IPS-18c (cell line): ENCODE data around the gene PHLDA1.
"Not testable (repeated sequence)": the region's sequence is repeated elsewhere in the genome, so short reads cannot be mapped to it uniquely, and the experiment has no call there.

ENCODE experiments used
- H3K4me3 ChIP-seq: 2 replicates; pipeline ENCODE4 v1.7.0; 2013; ENCODE audit warnings: low read depth, mild to moderate bottlenecking, low read length, moderate library complexity; ENCODE audit not compliant: insufficient read depth
- H3K9me3 ChIP-seq: one replicate; pipeline ENCODE4 v1.6.1; 2013; ENCODE audit warnings: mild to moderate bottlenecking, low read length, moderate library complexity; ENCODE audit not compliant: control insufficient read depth, insufficient read depth

The PHLDA1 gene

DNA sequence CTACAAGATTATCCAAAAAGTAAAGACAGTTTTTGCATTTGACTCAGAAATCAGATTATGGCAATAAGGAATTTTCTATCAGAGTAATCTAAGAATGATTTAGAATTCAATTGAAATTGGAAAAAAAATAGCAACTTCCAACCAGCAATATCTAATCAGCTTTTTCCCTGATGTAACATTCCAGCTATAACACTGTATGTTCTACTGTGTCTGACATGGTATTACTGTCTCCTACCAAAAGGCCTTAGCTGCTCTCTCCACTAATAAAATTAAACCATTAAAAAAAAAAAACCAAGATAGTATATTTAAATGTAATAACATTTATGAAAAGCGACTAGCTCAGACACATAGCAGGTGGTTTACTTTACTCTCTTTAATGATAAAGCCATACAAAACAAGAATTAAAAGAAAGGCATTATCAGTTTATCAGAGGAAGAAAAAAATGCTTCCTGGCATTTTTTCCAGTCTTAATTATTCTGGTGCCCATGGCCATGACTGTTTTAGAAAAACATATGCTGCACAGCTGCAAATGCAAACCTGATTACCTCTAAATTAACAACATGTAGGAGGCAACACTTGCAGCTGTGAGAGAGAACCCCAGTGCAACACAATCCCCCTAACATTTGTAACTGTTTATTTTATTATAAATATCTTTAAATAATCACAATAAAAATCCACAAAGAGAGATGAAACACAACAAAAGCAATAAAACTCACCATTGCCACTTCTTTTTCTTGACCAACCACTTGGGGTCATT, 28.8 kb downstream of the PHLDA1 start:
- Histone ChIP-seq H3K9me3 (no peaks in the 10 kb centered on the region), H3K4me3 (no peak overlapping the region)

DNA sequence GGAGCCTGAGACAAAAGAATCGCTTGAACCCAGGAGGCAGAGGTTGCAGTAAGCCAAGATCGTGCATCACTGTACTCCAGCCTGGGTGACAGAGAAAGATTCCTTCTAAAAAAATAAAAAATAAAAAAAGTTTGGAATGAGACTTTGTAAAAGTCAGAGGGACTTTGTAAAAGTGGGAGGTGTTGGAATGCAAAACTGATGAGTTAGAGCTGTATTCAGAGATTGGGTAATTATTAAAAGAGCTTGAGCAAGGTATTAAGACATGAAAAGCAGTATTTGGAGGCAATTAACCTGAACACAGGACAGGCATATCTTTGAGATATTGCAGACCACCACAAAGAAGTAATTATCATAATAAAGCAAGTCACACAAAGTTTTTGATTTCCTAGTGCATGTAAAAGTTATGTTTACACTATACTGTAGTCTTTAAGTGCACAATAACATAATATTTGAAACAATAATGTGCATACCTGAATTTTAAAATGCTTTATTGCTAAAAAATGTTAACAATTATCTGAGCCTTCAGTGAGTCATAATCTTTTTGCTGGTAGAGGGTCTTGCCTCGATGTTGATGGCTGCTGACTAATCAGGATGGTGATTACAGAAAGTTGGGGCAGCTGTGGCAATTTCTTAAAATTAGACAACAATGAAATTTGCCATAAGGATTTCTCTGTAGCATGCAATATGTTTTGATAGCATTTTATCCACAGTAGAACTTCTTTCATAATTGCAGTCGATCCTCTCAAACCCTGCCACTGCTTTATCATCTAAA, 33.1 kb downstream of the PHLDA1 start:
- no peaks in the 10 kb centered on the region for H3K9me3 ChIP-seq
- no peak overlapping the region for H3K4me3 ChIP-seq

DNA sequence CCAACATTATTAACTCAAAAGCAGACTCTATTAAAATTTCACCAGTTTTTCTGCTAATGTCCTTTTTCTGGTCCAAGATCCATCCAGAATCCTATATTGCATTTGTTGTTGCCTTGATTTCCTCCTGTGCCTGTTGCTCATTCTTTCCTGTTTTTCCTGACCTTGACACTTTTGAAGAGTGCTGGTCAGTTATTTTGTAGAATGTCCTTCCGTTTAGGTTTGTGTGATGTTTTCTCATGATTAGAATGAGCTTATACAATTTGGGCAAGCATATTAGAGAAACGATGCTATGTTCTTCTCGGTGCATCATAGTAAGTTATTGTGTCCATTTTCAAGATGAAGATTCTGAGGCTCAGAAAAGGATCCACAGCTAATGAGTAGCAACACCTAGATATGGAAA, 33.9 kb downstream of the PHLDA1 start:
- no peaks in the 10 kb centered on the region for H3K9me3 ChIP-seq
- H3K4me3 ChIP-seq: no peak overlapping the region

DNA sequence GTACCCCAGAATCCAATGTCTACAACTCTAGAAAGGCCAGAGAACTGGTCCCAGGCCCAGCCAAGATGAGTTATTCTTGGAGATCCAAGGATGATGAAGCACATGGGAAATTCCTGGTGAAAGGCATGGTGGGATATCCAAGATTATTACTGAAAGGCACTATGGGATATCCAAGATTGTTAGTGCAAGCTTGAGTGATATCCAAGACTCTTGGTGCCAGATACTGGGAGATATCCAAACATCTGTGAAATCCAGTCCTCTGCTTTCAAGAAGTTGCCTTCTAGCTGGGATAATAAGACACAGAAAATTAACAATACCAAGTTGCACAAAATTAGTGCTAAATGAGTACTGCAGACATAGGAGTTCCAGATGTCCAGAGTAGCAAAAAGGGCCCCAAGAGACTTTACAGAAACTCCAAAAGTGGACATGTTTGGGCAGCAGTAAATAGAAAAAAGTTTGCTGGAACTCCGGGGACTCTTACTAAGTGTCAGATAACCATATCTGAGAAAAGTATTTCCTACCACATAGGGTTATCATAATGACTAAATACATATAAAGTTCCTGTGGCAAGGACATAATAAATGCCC, 34.6 kb downstream of the PHLDA1 start:
- Histone ChIP-seq H3K9me3 (no peaks in the 10 kb centered on the region), H3K4me3 (no peak overlapping the region)

DNA sequence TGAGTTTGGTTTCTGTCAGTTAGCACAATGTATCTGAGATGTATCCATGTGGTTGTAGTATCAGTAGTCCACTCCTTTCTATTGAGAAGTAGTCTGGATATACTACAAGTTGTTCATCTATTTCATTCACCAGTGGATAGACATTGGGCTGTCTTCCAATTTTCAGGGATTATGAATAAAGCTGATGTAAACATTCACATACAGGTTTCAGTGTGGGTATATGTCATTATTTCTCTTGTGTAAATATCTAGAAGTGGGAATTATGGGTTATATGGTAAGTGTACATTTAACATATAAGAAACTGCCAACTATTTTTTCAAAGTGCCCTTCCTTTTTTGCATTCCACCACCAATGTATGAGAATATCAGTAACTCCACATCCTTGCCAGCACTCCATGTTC, 35.9 kb downstream of the PHLDA1 start:
- Histone ChIP-seq H3K4me3 (no peak overlapping the region), H3K9me3 (no peaks in the 10 kb centered on the region)

DNA sequence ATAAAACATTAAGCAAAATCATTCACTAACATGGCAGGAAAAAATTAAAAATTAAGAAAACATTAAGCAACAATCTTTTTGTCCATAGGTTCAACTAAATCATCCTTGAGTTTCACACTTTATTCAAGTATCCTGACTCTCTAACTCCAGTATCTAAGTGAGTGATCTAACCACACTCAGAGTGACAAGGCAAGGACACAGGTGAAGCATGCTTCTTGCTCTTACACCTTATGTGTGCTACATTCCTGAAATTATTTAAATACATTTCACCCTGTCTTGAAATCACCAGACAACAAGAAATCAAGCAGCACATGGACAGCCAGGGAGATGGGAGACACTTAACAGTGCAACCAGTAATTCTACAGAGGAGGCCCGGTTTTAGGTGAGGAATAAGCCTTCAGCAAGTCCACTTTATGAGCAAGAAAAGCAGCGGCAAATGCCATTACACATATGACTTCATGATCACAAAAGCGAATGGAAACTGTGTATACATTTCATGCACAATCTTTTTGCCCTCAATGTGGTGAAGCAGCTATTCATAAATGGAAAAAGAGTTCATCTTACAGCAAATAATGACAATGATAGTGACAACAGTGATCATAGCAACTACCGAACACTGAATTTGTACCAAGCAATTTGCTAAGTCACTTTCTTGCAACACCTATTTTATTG, 37.4 kb downstream of the PHLDA1 start:
- no peak overlapping the region for H3K4me3 ChIP-seq
- H3K9me3 ChIP-seq: no peaks in the 10 kb centered on the region

DNA sequence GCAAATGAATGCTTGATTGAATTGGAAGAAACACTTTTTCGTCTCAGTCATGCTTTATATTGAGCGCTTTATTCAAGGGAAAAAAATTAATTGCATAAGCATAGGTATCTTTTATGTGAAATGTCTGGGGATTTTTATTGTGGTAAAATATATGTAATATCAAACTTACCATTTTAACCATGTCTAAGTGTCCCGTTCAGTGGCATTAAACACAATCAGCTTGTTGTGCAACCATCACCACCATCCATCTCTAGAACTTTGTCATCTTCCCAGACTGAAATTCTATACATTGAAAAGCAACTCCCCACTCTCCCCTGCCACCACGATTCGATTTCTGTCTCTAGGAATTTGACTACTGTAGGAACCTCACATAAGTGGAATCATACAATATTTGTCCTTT, 39.8 kb downstream of the PHLDA1 start:
- H3K4me3 ChIP-seq: no peak overlapping the region

DNA sequence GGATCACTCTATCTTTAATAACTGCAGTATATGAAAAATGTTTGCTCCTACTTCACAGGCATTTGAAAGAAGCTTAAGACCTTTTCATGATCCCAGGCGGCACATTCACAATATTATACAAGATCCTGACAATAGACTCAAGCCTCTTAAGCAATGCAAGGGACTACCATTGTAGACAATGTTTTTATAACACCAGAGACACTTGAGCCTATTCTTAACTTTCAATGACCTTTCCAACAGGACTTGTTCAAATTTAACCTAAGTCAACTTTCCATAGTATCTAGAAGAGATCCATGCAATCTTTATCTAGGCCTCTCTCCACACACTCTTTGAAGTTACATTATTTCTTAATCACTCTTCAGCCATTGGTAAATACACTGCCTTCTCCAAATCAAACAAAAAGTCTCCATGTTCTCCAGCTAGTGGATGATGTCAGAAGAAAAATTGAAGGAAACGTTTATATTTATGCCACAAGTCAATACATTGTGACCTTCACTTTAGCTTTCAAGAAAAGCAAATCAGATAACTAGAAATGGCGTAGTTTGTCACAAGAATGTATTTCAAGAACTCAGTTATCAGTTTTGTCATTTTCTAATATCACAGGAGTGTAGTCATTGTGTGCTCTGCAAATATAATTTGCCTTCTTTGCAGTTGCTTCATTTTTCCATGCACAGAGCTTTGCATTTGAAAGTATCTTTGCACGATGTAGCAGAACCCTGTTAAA, 41.2 kb downstream of the PHLDA1 start:
- no peak overlapping the region for H3K4me3 ChIP-seq
- H3K9me3 ChIP-seq: no peaks in the 10 kb centered on the region

More for the DNA sequence above, 39.8 kb downstream of the PHLDA1 start:
- H3K9me3 ChIP-seq: no peaks in the 10 kb centered on the region

DNA sequence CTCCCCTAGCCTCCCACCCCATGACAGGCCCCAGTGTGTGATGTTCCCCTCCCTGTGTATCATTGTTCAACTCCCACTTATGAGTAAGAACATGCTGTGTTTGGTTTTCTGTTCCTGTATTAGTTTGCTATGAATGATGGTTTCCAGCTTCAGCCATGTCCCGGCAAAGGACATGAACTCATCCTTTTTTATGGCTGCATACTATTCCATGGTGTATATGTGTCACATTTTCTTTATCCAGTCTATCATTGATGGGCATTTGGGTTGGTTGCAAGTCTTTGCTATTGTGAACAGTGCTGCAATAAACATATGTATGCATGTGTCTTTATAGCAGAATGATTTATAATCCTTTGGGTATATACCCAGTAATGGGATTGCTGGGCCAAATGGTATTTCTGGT, 43.9 kb downstream of the PHLDA1 start:
- H3K4me3 ChIP-seq, H3K9me3 ChIP-seq: not testable (repeated sequence)

DNA sequence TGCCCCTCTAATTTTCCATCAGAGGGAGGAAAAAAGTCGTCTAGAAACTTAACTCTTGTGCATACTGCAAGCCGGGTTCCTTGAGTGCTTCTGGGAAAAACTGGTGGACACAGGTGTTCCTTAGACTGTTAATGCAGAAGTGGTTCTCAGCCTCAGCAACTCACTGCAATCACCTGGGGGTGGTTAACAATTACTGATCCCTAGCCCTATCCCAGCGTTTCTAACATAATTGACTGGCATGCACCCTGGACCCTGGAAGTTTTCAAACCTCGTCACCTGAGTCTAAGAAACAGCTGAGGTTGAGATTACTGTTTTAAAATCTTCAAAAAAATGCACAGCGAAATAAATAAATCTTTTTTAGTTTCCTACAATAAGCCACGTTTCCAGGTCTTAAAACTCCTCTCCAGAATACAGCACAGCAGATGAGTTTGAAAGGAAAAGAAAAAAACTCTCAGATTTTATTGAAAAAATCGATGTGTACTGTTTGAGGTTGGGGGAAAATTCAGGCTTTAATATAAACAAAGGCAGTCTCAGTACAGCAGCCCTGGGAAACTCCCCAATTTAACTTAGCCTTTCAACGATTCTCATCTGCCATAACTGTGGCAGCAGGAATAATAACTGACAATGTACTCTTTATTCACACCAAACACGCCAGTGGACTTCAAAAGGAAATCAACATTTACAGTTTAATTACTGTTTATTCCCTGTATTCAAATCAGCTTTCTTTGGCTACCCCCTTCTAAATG, 45.4 kb downstream of the PHLDA1 start:
- no peaks in the 10 kb centered on the region for H3K9me3 ChIP-seq
- no peak overlapping the region for H3K4me3 ChIP-seq

DNA sequence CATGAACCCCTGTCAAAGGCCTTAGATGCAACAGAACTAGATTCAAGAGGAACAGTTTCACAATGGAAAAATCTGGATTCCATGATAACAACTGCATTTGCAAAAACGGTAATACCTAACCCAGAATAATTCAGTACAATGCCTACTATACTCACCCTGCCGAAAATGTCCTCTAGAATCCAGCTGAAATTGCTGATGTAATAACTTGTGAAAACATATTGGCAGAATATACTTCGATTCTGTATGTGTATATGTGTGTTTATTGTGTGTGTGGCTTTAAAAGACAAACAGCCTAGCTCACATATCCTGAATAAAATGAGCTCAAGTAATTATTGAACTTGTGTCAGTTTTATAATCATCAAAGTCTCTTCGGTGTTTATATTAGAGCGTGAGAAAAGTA, 46.0 kb downstream of the PHLDA1 start:
- Histone ChIP-seq H3K4me3 (no peak overlapping the region), H3K9me3 (no peaks in the 10 kb centered on the region)

DNA sequence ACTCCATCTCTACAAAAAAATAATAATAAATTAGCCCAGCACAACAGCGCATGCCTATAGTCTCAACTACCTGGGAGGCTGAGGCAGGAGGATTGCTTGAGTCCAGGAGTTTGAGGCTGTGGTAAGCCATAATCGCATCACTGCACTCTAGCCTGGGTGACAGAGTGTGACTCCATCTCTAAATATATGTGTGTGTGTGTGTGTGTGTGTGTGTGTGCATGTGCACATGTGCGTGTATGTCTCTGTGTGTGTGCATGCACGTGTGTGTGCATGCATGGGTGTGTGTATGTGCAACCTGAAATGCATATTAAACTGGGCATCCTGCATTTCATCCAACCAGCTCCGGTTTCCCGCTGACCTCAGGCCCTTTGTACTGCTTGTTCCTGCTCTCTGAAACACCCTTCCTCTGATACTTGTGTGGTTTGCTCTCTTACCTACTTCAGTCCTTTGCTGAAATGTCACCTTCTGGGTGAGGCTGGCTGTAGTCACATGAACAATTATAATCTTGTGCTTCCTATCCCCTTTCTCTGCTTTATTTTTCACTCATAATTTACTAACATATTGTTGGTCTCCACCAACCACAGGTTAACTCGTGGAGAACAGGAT, 46.9 kb downstream of the PHLDA1 start:
- no peak overlapping the region for H3K4me3 ChIP-seq

DNA sequence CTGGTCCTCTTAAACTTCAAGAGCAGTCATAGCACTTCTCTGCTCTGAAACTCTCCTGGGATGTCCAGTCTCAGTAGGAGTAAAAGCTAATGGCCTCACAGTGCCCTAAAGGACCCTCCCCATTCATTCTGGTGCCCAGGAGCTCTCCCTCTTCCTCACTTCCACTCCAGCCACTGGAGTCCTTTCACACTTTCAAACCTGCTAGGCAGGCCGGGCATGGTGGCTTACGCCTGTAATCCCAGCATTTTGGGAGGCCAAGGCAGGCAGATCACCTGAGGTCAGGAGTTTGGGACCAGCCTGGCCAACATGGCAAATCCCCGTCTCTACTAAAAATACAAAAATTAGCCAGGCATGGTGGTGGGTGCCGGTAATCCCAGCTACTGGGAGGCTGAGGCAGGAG, 47.7 kb downstream of the PHLDA1 start:
- H3K4me3 ChIP-seq, H3K9me3 ChIP-seq: not testable (repeated sequence)

More for the DNA sequence above, 46.9 kb downstream of the PHLDA1 start:
- no peaks in the 10 kb centered on the region for H3K9me3 ChIP-seq

DNA sequence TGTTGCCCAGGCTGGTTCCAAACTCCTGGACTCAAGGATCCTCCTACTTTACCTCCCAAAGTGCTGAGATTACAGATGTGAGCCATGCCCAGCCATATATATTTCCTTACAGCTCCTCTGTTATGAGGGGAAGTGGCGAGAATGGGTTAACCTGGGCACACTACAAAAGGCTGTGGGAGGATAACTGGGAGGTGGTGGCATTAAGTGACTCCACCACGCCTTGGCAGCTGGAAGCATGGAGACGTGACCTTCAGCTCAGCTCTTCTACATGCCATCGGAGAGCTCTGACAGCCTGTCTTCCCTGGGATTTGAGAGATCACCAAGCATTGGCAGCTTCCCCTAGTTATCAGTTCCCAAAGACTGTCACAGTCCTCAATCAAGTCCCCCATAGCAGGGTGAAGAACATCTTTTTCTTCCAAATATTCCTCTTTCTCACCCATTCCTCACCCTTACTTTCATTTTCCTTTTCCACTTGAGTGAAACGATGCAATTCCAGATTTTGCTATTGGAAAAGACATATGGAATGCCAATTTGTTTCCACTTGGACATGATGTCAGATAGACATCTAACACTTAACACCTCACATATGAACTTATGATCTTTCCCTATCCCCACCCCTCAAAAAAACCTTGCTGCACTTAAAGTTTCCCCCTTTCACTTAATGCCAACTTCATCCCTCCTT, 48.5 kb downstream of the PHLDA1 start:
- no peaks in the 10 kb centered on the region for H3K9me3 ChIP-seq
- no peak overlapping the region for H3K4me3 ChIP-seq

DNA sequence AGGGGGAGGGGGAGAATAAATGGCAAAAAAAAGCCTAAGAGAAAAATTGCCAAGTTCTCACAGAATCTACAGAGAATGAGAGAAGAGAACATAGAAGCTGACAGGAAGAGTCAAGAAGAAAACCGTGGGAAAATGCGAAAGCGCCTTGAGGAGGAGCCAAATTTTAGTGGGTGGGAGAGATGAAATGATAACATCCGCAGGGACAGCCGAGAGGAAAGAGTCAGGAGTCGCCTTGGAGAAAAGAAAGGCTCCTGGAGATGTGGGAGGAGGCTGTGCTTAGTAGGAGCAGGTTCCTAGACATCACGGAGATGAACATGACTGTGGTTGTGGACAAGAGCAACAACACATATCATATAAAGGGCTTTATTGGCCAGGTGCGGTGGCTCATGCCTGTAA, 49.4 kb downstream of the PHLDA1 start:
- Histone ChIP-seq H3K4me3 (no peak overlapping the region), H3K9me3 (no peaks in the 10 kb centered on the region)
